ENCODE results near the gene CFAP126. TPM values are rescaled to one million over a fixed set of nuclear protein-coding genes. Genes with fewer than 3 reads are reported as not detected.

CFAP126 gene
- total and polyA plus RNA-seq, 2 of the 8 experiments (the other 6 are each of a cell fraction or from before 2014, with no cell fraction given) = not detected

GRCh38 chr1:161335796-161336195, 31.9 kb downstream of the CFAP126 start:
- Histone ChIP-seq H3K23me2 (ENCODE audit: low read depth, low read length) (no peaks in the 10 kb centered on the region), H4K20me1 (replicated peaks in 1 of 2; ENCODE audit: control insufficient read depth in 1 of 2, insufficient read depth in 2 of 2, low read length in 2 of 2) (no peaks in the 10 kb centered on the region), H2BK20ac (ENCODE audit: low read length) (no peak overlapping the region), H2BK12ac (ENCODE audit: low read depth, low read length) (no peak overlapping the region), H2BK15ac (ENCODE audit: low read length) (no peak overlapping the region), H3K4me3 (ENCODE audit: extremely low read depth in 1 of 4, insufficient read depth in 2 of 4, low read depth in 3 of 4, low read length in 4 of 4) (no peak overlapping the region), H3K9ac (replicated peaks in 1 of 4; ENCODE audit: extremely low read depth in 1 of 4, low read depth in 3 of 4, low read length in 3 of 4) (no peak overlapping the region), H3K27ac (ENCODE audit: low read depth, low read length) (no peak overlapping the region), H3K27me3 (replicated peaks in 1 of 4; ENCODE audit: control insufficient read depth in 3 of 4, extremely low read depth in 1 of 4, insufficient read depth in 3 of 4, low read length in 3 of 4) (no peaks in the 10 kb centered on the region), H4K5ac (ENCODE audit: insufficient read length, low read depth, low read length) (no peak overlapping the region), H2AFZ (ENCODE audit: low read length) (no peak overlapping the region), H2AK5ac (ENCODE audit: low read depth, low read length) (no peak overlapping the region), H3K18ac (ENCODE audit: extremely low read depth, low read length) (no peak overlapping the region), H3K79me2 (ENCODE audit: control insufficient read depth in 1 of 2, insufficient read depth in 2 of 2, low read length in 2 of 2) (no peaks in the 10 kb centered on the region), H4K8ac (ENCODE audit: extremely low read depth, insufficient read depth, low read length) (no peak overlapping the region), H2BK120ac (replicated peaks; ENCODE audit: low read depth, low read length) (no peak overlapping the region), H4K91ac (replicated peaks; ENCODE audit: insufficient read length, low read length) (no peak overlapping the region), H3K79me1 (ENCODE audit: low read depth, low read length) (no peaks in the 10 kb centered on the region), H3K4me2 (ENCODE audit: insufficient read depth in 1 of 2, low read depth in 2 of 2, low read length in 2 of 2) (no peak overlapping the region), H3K23ac (ENCODE audit: insufficient read length) (no peak overlapping the region), H3K14ac (ENCODE audit: insufficient read length) (no peak overlapping the region), H3K36me3 (ENCODE audit: control insufficient read depth in 2 of 4, insufficient read depth in 4 of 4, low read length in 3 of 4) (peaks cover 0 to 38% (median 13%) of the 10 kb centered on the region in 4 experiments; a peak in 3 of 8 replicates), H3K56ac (replicated peaks; ENCODE audit: insufficient read length, low read depth, low read length) (no peak overlapping the region), H2BK5ac (ENCODE audit: low read depth, low read length) (no peak overlapping the region), H3K4ac (replicated peaks; ENCODE audit: insufficient read length, low read depth, low read length) (no peak overlapping the region), H3K4me1 (replicated peaks in 1 of 4; ENCODE audit: control insufficient read depth in 3 of 4, insufficient read depth in 4 of 4, low read length in 3 of 4) (no peaks in the 10 kb centered on the region), H3K9me3 (ENCODE audit: insufficient read depth in 2 of 2, low read depth in 1 of 2, low read length in 1 of 2) (no peaks in the 10 kb centered on the region)
- ChIA-PET CTCF (ENCODE audit: partially characterized antibody) (no interaction called here), POLR2A (ENCODE audit: partially characterized antibody) (no interaction called here)
- TF ChIP-seq BACH1 (IDR thresholded peaks at IDR 0.05; ENCODE audit: low read length) = no peak
- TF ChIP-seq ASH2L (IDR thresholded peaks at IDR 0.05; ENCODE audit: low read length) = no peak
- TF ChIP-seq KDM5A (IDR thresholded peaks at IDR 0.05; ENCODE audit: low read length) = no peak
- TF ChIP-seq TAF1 (IDR thresholded peaks at IDR 0.05; ENCODE audit: low read depth, low read length) = no peak
- TF ChIP-seq USF2 (IDR thresholded peaks at IDR 0.05; ENCODE audit: low read length) = no peak
- no peak for TF ChIP-seq GTF2F1 (IDR thresholded peaks at IDR 0.05; ENCODE audit: borderline replicate concordance, low read depth, low read length)
- no peak for TF ChIP-seq CTBP2 (IDR thresholded peaks at IDR 0.05; ENCODE audit: borderline replicate concordance, insufficient read depth, insufficient read length, low read length)
- TF ChIP-seq KDM4A (IDR thresholded peaks at IDR 0.05; ENCODE audit: low read depth, low read length, severe bottlenecking) = no peak
- TF ChIP-seq RXRA (IDR thresholded peaks at IDR 0.05; ENCODE audit: insufficient read depth, low read depth, low read length) = no peak
- no peak for TF ChIP-seq EGR1 (IDR thresholded peaks at IDR 0.05; ENCODE audit: borderline replicate concordance, low read depth, low read length)
- no peak for TF ChIP-seq RBBP5 (IDR thresholded peaks at IDR 0.05; ENCODE audit: borderline replicate concordance, low read depth, low read length)
- TF ChIP-seq POLR2AphosphoS5 (IDR thresholded peaks at IDR 0.05; ENCODE audit: low read depth, low read length) = no peak
- no peak for TF ChIP-seq NANOG (IDR thresholded peaks at IDR 0.05; ENCODE audit: insufficient read depth, low read depth, low read length, poor library complexity, severe bottlenecking)
- no peak for DNase-seq (ENCODE audit: low read depth in 1 of 2, low spot score in 2 of 2)
- FAIRE-seq = no peak
- 100% methylated on average over 3 of the region's 3 CpGs; no CpG with 5 or more reads in 1 of the 2 experiments for WGBS, 2 experiments (ENCODE audit: extremely low coverage in 1 of 2, insufficient coverage in 1 of 2, insufficient read length in 1 of 2, insufficient replicate concordance in 2 of 2, low coverage in 1 of 2, low lambda C conversion rate in 2 of 2, missing lambda C conversion rate in 1 of 2)

Measured in H1 (cell line).